ENCODE data around the gene ATXN7.

ATXN7 gene

DNA sequence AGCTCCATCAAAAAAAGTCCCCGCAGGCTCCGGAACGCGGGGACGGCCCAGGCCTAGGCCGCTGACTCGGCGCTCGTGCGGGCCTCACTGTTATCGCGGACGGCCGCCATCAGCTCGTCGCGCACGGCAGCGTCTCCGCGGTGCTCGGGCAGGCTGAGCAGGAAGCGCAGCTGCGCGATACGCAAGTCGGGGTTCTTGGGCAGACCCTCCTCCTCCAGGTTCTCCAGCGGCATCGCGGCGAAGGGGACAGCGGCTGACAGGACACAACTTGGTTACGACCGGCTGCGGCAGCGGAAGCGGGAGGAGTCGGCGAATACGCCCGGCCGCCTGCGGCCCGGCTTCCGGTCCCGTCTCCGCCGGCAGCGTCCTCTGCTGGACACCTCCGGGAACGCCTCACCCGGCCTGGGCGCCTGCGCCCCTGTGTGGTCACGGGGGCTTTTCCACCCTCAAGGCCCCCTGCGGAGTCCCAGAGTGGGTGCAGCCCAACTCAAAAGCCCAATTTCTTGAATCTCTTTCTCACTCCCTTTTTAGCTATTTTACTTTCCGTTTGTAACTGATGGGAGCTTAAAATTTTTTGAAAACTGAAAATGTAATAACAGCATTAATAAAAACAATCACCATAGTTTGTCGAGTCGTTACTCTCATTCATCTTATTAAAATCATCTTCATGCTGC is 159.7 kb downstream of the ATXN7 start, which contains the start of gene PSMD6:
Gene PSMD6 (minus strand): TSS at position 308 of the 674 bp plus-strand sequence. CDS start 75 bp downstream, at position 233.
- peak; percentile 34 for DNase-seq

DNA sequence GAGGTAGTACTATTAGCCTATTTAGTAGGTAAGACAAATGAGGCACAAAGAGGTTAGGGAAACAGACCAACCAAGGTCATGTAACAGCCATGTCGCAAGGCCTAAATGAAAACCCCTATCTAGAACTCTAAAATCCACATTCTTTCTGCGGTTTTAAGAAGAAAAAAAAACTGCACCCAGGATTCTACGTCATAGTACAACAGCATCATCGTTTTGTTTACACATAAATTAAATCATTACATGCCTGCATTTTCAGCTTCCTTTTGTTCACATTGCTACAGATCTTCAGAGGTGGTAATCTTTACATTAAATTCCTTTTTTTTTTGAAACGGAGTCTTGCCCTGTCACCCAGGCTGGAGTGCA is 160.2 kb downstream of the ATXN7 start:
- no peak for DNase-seq

DNA sequence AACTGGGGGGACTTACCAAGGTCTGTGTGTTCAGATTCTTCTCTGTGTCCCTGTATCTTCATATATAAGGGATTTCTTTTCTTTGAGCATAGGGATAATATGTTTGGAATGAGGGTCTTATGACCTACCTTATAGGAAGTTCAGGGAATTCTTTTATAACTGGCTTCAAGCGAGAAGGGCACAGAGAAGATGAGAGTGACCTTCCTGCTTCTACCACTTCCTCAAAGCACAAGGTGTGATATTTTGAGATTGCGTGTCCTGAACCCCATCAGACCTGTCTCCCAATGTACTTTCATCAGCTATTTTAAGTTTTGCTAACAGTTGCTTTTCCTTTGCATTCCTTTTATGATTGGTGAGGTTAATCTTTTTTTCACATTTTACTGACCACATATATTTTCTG is 162.7 kb downstream of the ATXN7 start:
- DNase-seq = no peak

DNA sequence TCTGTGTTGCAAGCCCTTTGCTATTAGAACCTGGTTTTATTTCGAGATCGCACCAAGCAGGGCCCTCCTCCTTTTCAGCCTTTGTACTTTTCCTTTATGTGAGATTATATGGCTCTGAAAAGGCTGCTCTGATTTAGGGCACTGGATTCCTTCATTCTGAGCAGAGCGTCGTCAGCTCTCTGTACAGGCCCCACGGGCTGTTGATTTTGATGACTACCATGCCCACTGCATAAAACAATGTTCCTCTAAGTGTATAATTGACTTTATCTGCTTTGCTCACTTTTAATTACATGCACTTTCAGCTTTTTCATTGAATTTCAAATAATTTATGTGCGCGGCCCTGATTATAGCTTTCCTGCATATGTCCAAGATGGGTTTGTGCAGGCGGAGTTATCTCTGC is 164.0 kb downstream of the ATXN7 start:
- DNase-seq = no peak

DNA sequence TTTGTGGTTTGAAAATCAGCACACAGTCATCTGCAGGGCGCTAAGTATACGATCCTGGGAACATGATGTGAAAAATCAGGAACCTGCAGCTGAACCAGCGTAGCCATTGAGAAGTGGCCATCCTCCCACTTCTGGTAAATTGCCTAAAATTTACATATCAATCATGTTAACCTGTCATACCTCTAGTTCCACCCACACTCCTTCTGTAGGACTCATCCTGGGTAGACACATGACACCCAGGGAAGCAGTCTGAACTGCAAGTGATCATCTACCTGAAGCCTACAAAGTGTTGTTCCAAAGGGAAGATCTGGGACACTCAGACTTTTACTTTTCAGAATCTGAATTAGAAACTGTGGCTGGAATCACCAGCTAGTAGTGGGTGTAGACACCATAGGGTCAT is 165.1 kb downstream of the ATXN7 start:
- no peak for DNase-seq

DNA sequence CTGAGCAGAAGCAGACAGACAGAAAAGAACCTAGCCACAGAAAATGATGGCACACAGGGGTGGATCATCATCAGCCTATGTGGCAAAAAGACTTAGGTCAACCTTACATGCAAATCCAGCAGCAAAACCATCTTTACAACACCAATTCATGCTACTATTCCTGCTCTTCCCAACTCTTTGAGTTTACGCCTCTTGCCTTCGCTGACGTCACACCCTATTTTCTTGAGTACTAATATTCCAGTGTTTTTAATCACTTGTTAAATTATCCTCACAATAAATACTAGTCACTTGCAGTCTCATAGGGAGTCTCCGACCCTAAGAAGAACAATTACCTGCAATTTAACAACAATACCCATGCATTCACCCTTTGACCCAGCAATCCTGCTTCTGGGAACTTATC is 165.6 kb downstream of the ATXN7 start:
- DNase-seq = no peak

DNA sequence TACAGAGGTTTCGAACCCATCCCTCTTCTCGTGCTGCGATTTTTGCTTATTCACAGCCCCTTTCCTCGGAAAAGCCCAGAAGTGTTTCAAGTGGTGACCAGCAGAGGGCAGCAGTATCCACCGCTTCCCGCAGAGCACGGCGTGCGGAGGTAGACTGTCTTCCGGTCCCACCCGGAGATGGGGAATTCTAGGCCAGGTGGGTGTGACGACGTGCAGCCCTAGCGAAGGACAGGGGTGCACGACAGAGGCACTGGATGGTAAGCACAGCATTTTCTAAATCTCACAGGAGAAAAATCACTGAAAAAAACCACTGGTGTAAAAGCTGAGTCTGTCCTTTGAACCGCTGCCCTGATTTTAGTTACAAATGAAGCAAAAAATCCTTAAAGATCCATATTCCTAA is 167.1 kb downstream of the ATXN7 start:
- peak; percentile 17 for DNase-seq

DNA sequence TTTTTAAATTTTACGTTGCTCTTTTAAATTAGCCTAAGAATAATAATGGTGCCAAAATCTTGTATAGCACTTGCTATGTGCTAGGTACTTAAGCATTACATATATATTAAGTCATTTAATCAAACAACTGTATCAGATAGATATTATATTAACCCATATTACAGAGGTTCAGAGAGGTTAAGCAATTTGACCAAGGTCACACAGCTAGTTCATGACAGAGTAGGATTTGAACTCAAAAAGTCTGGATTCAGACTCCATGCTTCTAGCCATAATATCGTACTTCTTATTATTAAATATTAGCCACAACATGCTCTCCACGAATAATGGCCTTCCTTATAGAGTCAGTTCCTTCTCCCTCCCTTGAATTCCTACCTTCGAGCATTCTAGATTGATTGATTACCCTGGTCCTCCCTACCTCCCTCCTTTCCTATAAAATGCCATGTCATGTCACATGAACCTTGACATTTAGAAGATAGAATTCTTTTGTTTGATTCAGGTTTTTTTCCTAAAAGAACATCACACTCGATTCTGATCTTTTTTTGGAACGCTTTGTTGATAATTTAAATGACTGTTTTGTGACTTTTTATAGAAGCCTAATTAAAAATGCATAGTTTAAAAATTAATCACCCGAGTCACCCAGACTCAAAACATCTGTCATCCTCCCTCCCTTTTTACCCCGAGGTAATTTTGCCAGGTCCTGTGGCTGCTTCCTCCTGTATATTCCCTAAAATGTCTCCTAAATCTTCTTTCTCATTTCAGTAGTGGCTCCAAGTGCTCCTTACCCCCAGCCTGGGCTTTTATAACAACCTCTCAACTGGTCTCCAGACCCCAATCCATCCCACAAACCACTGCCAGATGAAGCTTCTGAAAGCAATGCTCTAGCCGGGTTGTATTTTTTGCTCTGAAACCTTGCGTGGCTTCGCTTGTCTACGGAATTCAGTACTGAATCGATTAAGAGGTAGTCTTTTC is 168.2 kb downstream of the ATXN7 start:
- peak; percentile 38 for DNase-seq

DNA sequence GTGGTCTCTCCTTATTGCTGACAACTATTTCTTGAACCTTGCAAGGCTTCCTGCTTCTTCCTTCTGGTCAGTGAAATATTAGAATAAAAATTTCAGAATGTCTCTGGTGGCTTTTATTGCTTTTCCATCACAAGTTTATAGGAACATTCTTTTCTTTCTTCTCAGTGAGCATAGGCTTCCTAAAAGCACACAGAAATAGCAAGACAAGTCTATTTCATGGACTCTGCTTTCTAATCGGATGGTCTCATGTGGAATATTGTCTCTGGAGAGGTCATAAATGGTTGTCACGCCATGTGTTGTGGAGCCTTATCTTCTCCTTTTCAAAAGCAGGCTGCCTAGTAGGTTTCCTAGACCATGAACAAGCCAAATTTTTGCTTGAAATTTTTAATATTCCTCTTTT is 169.4 kb downstream of the ATXN7 start:
- DNase-seq = no peak

DNA sequence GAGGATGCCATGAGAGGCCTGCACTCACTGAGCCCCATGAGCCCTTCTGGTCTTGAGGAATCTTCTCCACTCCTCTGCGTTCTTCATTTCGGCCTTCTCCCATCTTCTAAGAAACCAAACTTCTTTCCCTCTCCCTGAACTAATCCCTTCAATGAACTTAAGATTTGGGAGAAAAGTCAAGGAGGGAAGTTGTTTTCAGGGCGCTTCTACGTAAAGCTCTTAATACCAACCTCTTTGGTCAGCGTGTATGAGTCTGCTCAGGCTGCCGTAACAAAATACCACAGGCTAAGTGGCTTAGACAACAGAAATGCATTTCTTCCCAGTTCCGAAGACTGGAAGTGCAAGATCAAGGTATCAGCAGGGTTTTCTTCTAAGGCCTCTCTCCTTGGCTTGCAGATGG is 173.4 kb downstream of the ATXN7 start:
- no peak for DNase-seq

DNA sequence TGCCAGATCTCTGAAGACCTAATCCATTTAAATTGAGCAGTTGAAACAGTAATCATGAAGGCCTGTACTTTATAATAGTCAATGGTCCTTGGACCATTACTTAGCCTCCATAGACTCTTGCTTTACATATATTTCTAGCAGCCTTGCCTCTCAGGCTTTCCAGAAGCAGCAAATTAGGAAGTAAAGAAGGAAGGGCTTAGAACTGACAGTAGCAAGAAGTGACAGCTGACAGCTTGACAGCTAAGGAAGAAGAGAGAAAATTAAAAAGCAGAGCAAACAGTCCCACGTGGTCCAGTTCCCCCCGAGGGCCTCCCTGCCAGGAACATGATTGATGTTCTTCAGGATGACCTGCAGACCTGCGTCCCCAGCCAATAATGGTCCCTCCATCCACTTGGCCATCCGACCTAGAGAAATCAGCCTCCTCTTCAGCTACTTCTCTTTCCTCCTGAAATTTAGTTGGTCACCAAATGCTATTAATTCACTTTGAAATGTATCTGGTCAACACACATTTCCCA is 174.6 kb downstream of the ATXN7 start:
- no peak for DNase-seq

DNA sequence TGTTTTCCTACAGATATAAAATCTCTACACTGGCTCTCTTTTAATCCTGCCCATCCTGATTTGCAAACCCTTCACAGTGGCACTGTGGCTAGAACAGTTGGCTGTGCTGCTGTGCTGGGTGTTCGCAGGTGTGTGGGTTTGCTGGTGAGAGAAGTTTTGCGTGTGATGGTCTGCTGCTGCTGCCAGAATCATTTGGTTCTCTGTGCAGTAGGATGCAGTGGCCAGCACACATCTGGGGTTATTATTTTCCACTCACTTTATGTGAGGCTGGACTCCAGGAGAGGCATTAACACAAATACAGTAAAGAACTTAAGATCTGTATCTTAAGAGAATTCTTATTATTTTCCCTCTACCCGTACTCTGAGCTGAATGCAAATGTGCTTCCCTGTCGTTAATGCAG is 175.7 kb downstream of the ATXN7 start:
- DNase-seq = no peak

DNA sequence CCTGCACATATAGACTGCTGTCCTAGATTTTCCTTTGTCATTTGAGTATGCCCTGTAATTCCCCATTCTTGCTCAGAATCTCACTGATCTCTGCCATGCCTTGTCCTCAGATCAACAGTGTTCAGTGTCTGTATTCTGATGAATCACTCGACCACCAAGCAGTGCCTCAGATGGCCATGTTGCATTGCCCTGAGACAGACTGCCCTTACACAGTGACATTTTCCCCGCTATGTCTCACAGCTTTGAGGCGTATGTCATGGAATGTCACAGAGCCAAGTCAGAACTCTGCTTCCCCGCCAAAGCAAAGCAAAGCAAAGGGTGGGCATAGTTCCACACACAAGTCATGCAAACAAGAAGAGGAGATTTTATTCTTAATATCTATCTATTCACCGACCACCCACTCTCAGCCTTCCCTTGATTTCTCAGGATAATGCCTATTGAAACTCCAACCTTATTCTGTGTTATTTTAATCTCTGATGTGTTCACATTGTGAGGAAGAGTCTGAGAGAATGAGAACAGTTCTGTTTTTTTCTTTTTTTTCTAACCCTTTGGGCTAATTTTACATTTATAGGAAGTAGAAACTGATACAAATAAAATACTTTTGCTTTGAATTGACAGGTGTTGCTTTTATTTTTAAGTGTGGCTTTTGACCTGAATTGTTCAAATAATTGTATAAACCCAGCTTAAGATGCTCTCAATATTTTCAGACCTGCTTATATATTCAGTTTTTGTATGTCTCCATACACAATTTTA is 176.5 kb downstream of the ATXN7 start:
- no peak for DNase-seq

DNA sequence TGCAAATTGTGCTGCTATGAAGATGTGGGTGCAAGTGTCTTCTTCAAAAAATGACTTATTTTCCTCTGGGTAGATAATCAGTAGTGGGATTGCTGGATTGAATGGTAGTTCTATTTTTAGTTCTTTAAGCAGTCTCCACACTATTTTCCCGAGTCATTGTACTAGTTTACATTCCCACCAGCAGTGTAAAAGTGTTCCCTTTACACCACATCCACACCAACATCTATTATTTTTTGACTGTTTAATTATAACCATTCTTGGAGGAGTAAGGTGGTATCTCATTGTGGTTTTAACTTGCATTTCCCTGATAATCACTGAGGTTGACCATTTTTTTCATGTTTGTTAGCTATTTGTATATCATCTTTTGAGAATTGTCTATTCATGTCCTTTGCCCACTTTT is 179.3 kb downstream of the ATXN7 start:
- no peak for DNase-seq

DNA sequence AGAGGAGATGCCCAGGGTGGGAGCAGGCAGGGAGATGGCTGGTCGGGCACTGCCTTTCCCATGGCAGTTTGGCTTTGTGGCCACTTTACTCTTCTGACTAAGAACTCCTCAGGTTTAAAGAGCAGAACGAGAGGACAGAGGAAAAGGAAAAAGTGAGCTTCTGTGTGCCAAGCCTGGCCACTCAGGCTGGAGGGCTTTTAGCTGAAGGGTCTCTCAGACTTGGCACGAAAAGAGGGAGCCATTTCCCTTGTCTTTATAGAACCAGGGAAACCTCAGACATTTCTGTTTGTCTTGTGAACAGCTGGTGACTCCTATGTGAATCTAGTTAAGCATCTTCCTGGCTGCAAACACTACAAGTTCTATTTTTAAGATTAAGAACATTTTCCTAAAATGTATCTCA is 182.9 kb downstream of the ATXN7 start:
- DNase-seq = no peak

DNA sequence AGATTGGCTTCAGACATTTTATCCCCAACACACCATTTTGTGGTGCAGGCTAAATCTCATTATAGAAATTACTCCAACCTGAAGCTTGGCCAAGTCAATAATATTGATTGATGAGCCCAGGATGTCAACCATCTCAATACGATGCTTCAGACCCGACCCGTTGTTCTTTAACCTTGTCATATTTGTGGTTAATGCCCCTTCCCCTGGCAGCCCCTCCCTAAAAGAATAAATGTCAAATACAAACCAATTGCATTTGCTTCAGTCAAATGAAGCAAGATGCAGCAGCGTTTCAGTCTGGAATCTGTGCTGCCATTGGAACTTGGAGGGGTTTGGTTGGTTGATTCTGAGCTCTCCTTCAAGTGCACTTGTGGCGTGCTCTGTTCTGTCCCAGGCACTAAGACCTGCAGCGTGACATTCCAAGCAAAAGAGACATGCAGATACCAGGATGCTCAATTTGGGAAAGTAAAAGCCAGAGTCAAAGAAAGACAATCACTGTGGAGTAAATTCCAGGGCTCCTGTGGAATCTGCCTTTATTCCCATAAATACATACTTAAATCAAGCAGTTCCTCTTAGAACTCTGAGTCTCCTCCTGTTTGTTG is 183.4 kb downstream of the ATXN7 start:
- DNase-seq = no peak

DNA sequence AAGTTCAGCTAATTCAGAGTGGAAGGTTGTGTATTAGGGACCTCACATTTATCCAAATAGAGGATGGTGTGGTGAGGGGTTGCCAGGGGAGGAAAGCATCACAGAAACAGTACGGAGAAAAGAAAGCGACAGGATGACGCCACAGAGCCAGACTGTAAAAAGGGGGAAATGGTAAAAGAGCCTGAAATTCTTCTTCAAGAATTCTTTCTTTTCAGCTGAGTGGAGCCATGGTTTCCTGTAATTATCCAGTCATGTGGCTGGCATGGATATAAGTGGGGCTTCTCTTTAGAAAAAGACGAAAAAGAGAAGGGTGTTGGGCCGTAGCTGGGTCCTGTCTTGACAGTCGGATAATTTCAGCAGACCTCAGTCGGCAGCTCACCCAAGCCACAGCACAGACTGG is 184.1 kb downstream of the ATXN7 start:
- DNase-seq = no peak

DNA sequence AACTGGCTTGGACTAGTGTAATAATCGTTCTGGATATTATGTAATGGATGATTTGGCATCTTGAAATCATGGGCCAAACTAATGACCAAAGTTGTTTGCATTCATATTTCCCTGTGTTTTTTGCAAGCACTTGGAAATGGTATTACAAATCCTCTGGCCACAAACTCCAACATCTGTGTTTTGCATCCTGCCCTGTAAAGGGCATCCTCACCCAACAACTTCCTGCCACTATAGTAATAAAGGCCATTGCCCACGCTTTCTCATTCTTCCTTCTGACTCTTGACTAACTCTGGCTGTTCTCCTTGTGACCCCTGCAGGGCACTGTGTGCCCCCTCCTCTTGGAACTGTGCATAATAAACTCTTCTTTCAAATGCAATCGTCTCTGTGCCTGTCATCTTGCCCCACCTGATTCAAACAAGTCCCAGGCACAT is 185.0 kb downstream of the ATXN7 start:
- no peak for DNase-seq

DNA sequence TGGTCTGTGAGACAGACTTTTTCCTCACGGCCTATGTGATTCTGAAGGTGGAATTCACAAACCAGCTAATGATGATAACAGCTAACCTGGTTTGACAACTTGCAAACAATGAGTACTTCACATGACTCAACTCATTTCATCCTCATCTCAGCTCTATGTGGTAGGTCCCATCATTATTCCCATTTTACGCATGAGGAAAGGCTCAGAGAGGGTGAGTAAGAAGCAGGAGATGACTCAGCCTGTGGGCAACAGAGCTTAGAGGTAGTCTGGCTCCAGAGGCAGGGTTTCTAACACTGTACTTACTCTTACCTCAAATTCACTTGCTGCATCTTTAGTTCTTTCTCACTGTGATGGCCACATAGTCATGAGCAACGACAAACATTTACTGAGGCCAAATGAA is 185.5 kb downstream of the ATXN7 start:
- DNase-seq = no peak

DNA sequence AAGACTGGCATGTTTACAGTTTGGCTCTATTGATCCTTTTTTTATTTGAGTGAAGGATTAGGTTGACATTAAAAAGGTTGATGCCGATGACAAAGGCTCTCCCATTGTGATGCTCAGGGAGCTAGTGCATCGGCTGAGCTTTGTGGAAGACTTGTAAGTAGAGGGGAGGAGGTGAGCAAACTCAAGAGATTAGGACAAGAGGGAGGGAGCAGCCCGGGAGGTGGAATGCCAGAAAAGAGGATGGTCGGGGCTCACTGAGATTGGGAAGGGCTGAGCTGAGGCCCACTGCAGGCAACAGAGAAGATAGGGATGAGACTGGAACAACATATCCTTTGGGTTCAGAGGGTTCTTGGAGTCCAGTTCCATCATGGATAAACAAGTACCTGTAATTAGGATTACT is 186.2 kb downstream of the ATXN7 start:
- DNase-seq = no peak
